Large intestine (tissue), 3 donors: ENCODE measurements around the gene DUSP9. TPM values are rescaled to one million over a fixed set of nuclear protein-coding genes. Genes with fewer than 3 reads are reported as not detected.

ENCODE experiments used
- DNase-seq, 2 donors: peaks; one replicate each; pipeline versions ENCODE4 v3.0.0 to v3.0.0-alpha.2; 2013
- H3K27ac ChIP-seq: one replicate; pipeline ENCODE4 v1.5.1; 2013; ENCODE audit warnings: low read length
- H3K27me3 ChIP-seq: 2 replicates; pipeline ENCODE4 v1.6.1; 2013; ENCODE audit warnings: low read length; ENCODE audit not compliant: control insufficient read depth, insufficient read depth
- H3K36me3 ChIP-seq: 2 replicates; pipeline ENCODE4 v1.6.1; 2013; ENCODE audit warnings: low read length; ENCODE audit not compliant: control insufficient read depth, insufficient read depth
- H3K4me1 ChIP-seq: one replicate; pipeline ENCODE4 v1.6.1; 2013; ENCODE audit warnings: low read length; ENCODE audit not compliant: control insufficient read depth, insufficient read depth
- H3K4me3 ChIP-seq: one replicate; pipeline ENCODE4 v1.5.1; 2013; ENCODE audit warnings: low read length
- H3K9me3 ChIP-seq: one replicate; pipeline ENCODE4 v1.6.1; 2013; ENCODE audit warnings: mild to moderate bottlenecking, low read depth, low read length, moderate library complexity; ENCODE audit not compliant: control insufficient read depth
- WGBS: methylation state at CpG from one replicate; pipeline ENCODE4 v1.1.5; 2013; ENCODE audit warnings: low lambda C conversion rate; ENCODE audit not compliant: insufficient coverage; 5-methylcytosine and 5-hydroxymethylcytosine counted together
- polyA plus RNA-seq: library from polyadenylated mRNA; unstranded; fragments of 120-200 nt; gene quantifications from one replicate; pipeline ENCODE4 v1.2.1, GENCODE V29; 2013

The DUSP9 gene
- polyA plus RNA-seq, 1 donor = 0.78 TPM

DNA sequence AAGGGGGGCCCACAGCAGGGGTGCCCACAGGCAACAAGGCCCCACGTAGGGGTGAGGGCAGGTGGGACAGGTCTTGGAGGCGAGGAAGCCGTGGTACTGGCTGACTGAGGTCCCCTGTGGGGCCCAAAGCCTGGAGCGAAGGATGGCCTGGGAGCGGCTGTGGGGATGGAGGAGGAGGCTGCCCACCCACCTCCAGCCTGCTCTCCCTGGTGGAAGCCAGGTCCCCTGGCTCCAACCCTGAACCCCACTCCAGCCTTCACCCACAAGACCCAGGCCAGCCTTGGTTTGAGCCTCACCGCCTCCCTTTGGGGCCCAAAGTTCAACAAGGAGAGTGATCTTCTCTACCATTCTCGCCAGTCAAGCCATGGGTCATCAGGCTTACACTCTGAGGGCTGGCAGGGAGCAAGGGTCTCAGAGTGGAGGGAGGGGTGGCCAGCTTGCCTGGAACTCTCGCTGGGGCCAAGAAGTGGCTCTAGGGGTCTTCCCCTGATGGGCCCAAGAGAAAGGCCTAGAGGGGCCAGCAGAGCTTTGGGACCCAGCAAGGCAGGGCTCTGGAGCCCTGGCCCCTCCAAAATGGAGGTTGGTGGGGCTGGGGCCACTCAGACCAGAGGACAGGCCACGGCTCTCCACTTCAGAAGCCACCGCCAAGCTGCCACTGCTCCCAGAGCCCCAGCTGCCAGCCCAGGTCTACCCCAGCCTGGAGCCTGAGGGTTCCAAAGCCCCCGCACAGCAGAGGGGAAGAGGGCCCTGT, 21.6 kb downstream of the DUSP9 start:
- no peak overlapping the region for H3K27ac ChIP-seq
- no peaks in the 10 kb centered on the region for H3K36me3 ChIP-seq
- WGBS = no CpG with 5 or more reads among the region's 11 CpGs

DNA sequence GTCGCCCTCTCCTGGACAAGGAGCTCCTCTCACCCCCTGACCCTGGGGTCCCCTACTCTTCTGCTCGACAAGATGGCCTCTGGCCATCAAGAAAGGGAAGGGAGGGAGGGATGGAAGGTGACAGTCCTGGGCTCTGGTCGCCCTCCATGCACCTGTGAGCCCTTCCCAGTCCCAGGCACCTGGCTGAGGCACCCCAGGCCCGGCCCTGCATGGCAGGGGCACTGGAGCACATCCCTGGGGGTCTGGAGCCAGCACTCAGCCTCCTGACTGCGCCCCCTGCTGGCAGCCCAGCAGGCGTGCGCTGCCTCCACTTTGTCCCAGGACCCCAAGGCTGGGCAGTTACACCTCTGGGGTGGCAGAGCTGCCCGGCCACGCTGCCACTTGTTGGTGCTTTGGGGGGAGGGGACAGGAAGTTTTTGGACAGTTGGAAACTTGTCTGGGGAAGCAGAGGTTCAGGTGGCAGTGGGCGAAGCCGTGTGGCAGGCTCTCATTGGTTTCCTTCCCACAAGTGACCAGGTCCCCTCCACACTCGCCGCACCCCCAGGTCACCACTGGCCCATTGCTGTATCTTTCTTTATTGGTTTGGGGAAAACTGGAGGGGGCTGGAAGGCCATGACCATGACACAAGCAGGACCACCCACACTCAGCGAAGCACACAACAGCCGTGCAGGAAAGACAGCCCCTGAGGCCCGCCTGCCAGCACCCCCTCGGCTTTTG, 22.3 kb downstream of the DUSP9 start:
- Histone ChIP-seq H3K4me1 (peaks cover 8% of the 10 kb centered on the region), H3K9me3 (no peaks in the 10 kb centered on the region), H3K36me3 (no peaks in the 10 kb centered on the region), H3K4me3 (no peak overlapping the region), H3K27ac (no peak overlapping the region), H3K27me3 (peaks cover 7% of the 10 kb centered on the region)
- no CpG with 5 or more reads among the region's 17 CpGs for WGBS
- peak in 1 of 2 donors; percentile 17 for DNase-seq

More for the DNA sequence above, 21.6 kb downstream of the DUSP9 start:
- DNase-seq = no peak
- Histone ChIP-seq H3K9me3 (no peaks in the 10 kb centered on the region), H3K4me3 (no peak overlapping the region), H3K27me3 (peaks cover 2% of the 10 kb centered on the region), H3K4me1 (peaks cover 5% of the 10 kb centered on the region)

DNA sequence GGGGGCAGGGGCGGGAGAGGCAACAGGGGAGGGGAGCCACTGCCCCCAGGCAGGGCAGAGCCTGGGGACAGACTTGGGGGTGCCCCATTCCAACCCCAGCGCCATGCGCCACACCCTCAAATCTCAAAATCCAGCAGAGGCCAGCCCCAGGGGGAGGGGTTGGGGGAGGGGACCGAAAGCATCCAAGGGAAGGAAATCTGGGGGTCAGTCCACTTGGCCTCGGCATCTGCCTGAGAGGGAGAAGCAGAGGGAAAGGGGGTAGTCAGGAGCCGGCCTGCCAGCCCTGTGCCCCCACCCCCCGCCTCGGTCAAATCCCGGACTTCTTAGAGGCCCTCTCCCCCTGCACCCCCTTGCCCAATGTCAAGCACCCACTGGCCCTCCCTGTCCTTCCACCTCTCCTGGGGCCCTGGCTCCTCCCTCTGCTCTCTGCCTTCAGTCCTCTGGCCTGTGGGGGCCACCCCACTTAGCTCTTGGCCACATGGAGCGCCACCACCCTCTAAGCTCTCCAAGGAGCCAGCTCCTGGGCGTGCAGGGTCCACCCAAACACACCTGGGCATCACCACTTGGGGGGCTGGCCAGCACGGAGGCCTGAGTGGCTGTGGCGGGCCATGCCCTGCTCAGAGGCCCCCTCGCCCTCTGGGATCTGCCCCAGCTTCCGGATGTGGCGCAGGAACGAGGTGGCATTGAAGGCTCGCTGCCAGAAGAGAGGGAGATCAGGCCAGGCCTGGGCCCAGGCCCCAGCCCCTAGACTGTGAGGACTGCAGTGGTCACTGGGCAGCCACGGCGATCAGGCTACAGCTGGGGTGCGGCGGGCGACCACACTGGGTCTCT, 23.1 kb downstream of the DUSP9 start:
- no CpG with 5 or more reads among the region's 23 CpGs for whole genome bisulfite sequencing
- Histone ChIP-seq H3K36me3 (no peaks in the 10 kb centered on the region), H3K4me3 (no peak overlapping the region), H3K27me3 (peaks cover 7% of the 10 kb centered on the region), H3K9me3 (no peaks in the 10 kb centered on the region), H3K4me1 (peaks cover 12% of the 10 kb centered on the region), H3K27ac (no peak overlapping the region)
- no peak for DNase-seq

DNA sequence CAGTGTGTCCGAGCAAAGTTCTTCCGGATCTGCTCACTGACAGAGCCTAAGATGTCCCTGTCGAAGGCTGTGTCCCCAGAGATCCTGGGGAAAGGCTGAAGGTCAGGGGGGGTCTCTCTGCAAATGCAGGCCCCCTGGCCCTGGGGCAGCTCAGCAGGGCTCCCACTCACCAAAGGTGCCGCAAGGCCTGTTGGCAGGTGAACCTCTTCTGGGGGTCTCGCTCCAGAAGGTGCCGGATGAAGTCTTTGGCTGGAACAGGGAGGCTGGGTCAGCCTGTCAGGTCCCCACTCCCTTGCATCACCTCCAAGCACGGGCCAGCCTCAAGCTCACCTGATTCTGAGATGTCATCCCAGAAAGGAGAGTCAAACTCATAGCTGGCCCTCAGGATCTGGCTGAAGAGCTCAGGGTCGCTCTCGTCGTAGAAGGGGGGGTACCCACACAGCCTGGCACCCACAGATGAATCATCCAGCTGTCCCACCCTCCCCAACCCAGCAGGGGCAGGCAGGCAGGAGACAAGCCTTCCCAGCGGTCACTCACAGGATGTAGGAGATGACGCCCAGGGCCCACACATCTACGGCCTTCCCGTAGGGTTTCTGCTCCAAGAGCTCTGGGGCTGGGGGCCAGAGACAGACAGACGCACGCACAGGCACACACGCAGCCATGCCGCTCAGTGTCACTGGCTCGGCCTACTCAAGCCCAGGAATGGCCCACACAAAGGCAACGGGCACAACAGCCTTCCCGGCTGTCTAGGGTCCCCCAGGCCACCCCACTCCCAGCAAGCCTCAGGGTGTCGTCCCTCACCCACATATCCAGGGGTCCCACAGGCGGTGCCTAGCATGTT, 24.0 kb downstream of the DUSP9 start:
- H3K4me1 ChIP-seq = peaks cover 19% of the 10 kb centered on the region
- H3K9me3 ChIP-seq = no peaks in the 10 kb centered on the region
- H3K36me3 ChIP-seq = no peaks in the 10 kb centered on the region
- no peak for DNase-seq
- no peak overlapping the region for H3K27ac ChIP-seq
- WGBS = no CpG with 5 or more reads among the region's 23 CpGs
- no peak overlapping the region for H3K4me3 ChIP-seq
- peaks cover 5% of the 10 kb centered on the region for H3K27me3 ChIP-seq

DNA sequence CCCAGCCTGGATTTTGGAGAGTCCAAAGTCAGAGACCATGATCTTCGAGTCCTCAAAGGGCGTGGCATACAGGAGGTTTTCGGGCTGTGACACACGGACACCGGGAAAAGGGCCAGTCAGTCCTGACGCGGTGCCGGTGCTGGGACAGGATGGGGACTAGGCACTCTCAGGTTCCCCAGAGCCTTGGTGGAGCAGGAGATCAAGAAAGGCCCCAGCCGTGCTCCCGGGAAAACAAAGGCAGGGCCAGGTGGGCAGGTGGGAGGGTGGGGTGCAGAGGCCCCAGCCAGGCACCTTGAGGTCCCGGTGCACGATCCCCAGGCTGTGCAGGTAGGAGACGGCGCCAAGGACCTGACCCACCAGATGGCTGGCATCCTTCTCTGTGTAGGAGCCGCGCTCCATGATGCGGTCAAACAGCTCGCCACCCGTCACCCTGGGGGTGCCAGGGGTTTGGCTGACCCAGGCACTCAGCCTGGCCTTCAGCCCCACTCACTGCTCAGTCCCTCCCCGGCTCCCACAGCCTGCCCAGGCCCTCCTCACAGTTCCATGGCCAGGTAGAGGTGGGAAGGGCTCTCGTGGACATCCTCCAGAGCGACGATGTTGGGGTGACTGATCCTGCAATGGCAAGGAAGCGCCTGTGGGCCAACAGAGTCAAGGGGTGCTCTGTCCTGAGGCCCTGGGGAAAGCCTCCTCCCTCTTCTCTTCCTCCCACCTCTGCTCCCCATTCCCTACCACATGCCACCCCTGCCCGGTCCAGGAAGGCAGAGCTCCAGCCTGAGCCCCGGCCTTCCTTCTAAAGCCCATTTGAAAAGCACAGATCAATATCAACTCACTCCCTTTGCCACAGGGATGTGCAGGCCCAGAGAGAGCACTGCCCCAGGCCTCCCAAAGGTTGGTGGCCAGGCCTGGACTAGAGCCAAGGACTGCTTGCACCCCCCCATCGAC, 24.9 kb downstream of the DUSP9 start:
- no peak overlapping the region for H3K4me3 ChIP-seq
- H3K27me3 ChIP-seq = peaks cover 5% of the 10 kb centered on the region
- H3K9me3 ChIP-seq = no peaks in the 10 kb centered on the region
- H3K4me1 ChIP-seq = peaks cover 19% of the 10 kb centered on the region
- no peaks in the 10 kb centered on the region for H3K36me3 ChIP-seq
- no peak overlapping the region for H3K27ac ChIP-seq
- WGBS = no CpG with 5 or more reads among the region's 27 CpGs
- no peak for DNase-seq

DNA sequence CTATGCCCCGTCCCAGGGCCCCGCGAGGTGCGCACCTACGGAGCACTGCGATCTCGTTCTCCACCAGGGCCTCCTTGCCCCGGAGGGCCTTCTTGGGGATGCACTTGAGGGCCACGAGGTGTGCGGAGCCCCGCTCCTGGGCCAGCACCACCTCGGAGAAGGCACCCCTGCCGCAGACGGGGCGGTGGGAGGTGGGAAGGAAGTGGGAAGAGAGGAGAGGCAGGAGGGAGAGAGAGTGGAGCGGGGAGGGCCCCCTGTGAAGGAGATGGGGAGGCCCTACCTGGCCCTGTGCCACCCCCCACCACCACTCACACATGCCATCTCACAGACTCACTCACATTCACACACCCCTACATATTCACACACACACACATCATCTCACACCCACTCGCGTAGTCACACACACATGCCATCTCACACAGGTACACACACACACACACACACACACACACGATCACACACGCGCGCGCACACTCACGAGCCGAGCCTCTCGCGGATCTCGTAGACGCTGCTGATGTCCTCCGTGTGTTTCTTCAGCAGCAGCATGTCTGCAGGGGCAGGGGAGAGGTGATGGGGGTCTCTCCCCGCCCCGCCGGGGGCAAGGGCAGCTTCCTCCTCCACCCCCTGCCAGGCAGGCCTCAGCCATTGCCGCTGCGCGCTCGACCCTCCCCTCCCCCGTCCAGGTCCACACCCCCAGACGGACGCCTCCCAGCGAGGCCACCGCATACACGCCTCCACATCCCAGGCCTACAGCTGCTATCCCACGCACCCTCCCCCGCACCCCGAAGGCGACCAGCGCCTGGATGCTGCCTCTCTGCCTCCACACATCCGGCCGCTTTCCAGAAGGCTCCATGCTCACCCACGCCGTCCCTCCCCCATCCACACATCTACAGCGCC, 25.8 kb downstream of the DUSP9 start:
- Histone ChIP-seq H3K27me3 (peaks cover 5% of the 10 kb centered on the region), H3K36me3 (no peaks in the 10 kb centered on the region), H3K4me1 (peaks cover 19% of the 10 kb centered on the region), H3K4me3 (peak overlapping the region; percentile 16), H3K27ac (peak overlapping the region; percentile 42), H3K9me3 (no peaks in the 10 kb centered on the region)
- DNase-seq = peak in 1 of 2 donors; percentile 66
- WGBS = no CpG with 5 or more reads among the region's 53 CpGs

DNA sequence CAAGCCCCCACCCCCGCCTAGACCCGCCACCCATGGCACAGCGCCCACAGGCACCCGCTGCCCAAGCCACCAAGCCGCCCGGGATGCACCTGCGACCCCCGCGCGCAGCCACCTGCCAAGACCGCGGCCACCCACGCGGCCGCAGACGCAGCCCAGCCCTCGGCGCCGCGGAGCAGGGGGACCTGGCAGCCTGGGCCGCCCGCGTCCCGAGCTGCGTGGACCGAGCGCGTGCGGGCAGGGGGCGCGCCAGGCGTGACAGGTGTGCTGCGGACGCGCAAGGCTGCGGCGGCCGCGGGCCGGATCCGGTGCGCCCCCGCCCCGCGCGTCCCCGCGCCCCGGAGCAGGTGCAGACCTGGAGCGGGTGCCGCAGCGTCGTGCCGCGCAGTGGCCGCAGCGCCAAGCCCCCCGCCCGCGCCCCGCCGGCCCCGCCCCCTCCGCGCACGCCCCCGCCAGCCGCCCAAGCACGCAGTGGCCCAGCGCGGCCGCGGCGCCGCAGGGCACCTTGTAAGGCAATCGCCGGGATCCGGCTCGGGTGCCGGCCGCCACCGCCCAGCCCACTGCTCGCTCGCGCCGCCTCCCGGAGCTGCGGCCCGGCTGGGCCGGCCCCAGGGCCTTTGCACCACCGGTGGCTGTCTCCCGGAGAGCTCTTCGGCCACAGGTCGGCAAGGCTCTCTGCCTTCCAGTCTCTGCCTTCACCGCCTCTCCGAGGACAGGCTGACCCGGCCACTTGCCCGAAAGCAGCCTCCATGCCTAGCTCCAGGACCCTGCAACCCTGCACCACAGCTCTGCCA, 26.6 kb downstream of the DUSP9 start, which contains the start of gene PNCK:
PNCK (minus strand) TSS at position 386 of the 791 bp plus-strand sequence. CDS start 737 bp downstream, outside the sequence.
- Histone ChIP-seq H3K4me1 (peaks cover 19% of the 10 kb centered on the region), H3K27ac (peak within 1 kb of the TSS; percentile 45), H3K36me3 (no peaks in the 10 kb centered on the region), H3K4me3 (peak within 1 kb of the TSS; percentile 21), H3K9me3 (no peaks in the 10 kb centered on the region), H3K27me3 (peaks cover 5% of the 10 kb centered on the region)
- no peak for DNase-seq
- no CpG with 5 or more reads among the region's 98 CpGs for WGBS

DNA sequence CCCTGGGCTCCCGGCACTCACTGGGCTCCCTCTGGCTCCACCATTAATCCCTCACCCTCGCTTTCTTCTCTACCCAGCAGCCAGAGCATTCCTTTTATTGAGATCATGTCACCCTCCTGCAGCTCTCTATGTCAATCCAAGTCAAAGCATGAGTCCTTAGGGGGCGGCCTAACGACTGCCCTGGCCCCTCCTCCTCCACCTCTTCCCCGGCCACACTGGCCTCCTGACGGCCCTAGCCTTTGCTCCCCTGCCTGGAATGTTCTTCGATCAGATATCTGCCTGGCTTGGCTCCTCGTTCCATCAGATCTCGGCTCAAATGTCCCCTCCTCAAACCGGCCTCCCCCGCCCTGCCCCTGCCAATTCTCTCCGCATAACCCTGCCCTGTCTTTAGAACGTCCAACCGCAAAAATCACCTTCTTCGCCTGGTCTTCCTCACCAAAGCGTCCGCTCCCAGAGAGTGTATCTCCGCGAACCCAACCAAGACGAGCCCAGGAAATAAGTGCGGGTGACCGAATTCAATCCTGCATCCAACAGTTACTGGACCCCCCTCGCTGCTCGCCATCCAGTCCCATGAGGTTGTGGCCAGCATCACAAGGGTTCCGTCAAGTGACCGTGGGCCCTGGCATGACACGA, 27.3 kb downstream of the DUSP9 start:
- Histone ChIP-seq H3K4me3 (peak overlapping the region; percentile 21), H3K9me3 (no peaks in the 10 kb centered on the region), H3K27me3 (peaks cover 5% of the 10 kb centered on the region), H3K36me3 (no peaks in the 10 kb centered on the region), H3K27ac (peak overlapping the region; percentile 88), H3K4me1 (peaks cover 19% of the 10 kb centered on the region)
- peak in 1 of 2 donors; percentile 43 for DNase-seq
- WGBS = no CpG with 5 or more reads among the region's 27 CpGs
